ENCODE data around the gene SERINC3. TPM values are rescaled to one million over a fixed set of nuclear protein-coding genes. Genes with fewer than 3 reads are reported as not detected.

Gene SERINC3
- polyA plus RNA-seq, 1 donor (not counting 4 experiments of a cell fraction or from before 2014, with no cell fraction given): 118 TPM

DNA sequence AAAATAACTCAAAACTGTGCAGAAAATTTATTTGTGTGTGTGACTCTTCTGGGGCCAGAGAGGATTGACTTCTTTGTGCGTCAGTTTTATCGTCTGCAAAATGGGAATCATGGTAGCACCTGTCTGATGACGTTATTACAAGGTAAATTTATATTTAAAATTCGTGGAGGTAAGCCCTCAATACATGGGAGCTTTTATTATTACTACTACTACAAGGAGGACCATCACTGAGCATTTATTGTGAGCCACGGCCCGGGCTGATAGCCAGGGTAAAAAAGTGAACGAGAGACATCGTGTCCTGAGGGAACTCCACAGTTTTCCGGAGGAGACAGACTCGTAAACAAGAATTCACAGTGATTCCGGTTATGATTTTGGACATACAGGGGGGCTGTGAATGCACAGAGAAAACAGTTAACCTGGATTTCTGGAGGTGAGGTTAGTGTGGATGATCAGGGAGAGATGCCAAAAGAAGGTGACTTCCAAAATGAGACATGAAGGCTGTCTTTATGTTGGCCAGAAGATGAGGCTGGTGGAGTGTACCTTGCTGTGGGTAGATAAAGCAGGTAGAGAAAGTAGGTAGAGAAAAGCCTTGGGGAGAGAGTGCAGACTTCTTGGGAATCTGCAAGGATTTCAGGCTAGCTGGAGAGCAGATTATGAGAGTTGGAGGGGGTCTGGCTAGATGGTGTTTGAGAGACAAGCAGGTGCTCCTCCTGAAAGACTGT is 10.6 kb upstream of the SERINC3 start:
- H3K4me2 ChIP-seq (ENCODE audit: control insufficient read depth, extremely low read depth, insufficient read depth, low read depth, low read length): peak overlapping the region; percentile 66
- dilution Hi-C loops (cut with MboI; ENCODE audit: extremely low pct_ligation_motif_present, low sequenced_read_pairs): no loop called here

DNA sequence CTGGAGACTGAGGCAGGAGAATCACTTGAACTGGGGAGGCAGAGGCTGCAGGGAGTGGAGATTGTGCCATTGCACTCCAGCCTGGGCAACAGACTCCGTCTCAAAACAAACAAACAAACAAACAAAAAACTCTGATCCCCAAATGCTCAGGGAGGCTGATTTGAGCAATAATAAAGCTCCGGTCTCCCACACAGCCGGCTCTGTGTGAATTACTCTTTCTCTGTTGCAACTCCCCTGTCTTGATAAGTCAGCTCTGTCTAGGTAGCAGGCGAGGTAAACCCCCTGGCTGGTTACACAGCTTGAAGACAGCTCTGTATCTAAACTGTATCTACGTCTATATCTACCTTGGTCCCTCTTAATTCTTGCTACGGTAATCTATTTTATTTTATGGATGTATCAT is 6.4 kb upstream of the SERINC3 start:
- TF ChIP-seq, protein P1, sequence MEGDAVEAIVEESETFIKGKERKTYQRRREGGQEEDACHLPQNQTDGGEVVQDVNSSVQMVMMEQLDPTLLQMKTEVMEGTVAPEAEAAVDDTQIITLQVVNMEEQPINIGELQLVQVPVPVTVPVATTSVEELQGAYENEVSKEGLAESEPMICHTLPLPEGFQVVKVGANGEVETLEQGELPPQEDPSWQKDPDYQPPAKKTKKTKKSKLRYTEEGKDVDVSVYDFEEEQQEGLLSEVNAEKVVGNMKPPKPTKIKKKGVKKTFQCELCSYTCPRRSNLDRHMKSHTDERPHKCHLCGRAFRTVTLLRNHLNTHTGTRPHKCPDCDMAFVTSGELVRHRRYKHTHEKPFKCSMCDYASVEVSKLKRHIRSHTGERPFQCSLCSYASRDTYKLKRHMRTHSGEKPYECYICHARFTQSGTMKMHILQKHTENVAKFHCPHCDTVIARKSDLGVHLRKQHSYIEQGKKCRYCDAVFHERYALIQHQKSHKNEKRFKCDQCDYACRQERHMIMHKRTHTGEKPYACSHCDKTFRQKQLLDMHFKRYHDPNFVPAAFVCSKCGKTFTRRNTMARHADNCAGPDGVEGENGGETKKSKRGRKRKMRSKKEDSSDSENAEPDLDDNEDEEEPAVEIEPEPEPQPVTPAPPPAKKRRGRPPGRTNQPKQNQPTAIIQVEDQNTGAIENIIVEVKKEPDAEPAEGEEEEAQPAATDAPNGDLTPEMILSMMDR (optimal IDR thresholded peaks at IDR 0.05 in 1 of 3, IDR thresholded peaks at IDR 0.05 in 1 of 3, conservative IDR thresholded peaks at IDR 0.05 in 1 of 3; ENCODE audit: extremely low read depth in 1 of 3, insufficient read depth in 2 of 3, low read length in 3 of 3): no peak
- TF ChIP-seq EZH2 (IDR thresholded peaks at IDR 0.05; ENCODE audit: low read length): no peak
- no peaks in the 10 kb centered on the region for H3K79me2 ChIP-seq (ENCODE audit: control insufficient read depth, insufficient read depth, low read length)
- H3K9me3 ChIP-seq (ENCODE audit: control insufficient read depth, low read depth, low read length): peaks cover 2% of the 10 kb centered on the region
- peaks cover 18% of the 10 kb centered on the region for H3K4me1 ChIP-seq (ENCODE audit: control insufficient read depth, extremely low read depth, insufficient read depth, low read length)
- no peaks in the 10 kb centered on the region for H3K9me1 ChIP-seq (ENCODE audit: control insufficient read depth, extremely low read depth, insufficient read depth, low read length)
- H3K4me2 ChIP-seq (ENCODE audit: control insufficient read depth, extremely low read depth, insufficient read depth, low read depth, low read length): no peak overlapping the region
- no peak overlapping the region for H3K4me3 ChIP-seq (ENCODE audit: control insufficient read depth in 2 of 3, extremely low read depth in 1 of 3, insufficient read depth in 2 of 3, low read depth in 1 of 3, low read length in 3 of 3)
- H3K27me3 ChIP-seq (ENCODE audit: control insufficient read depth, extremely low read depth, insufficient read depth, low read length): no peaks in the 10 kb centered on the region
- no peaks in the 10 kb centered on the region for H4K20me1 ChIP-seq (ENCODE audit: control insufficient read depth, extremely low read depth, insufficient read depth, low read length)
- H2AFZ ChIP-seq (ENCODE audit: control insufficient read depth, low read length): no peak overlapping the region
- FAIRE-seq (no peak), DNase-seq (ENCODE audit: low read depth, low spot score) (no peak)
- H3K9ac ChIP-seq (ENCODE audit: control insufficient read depth, extremely low read depth, insufficient read depth, low read length): no peak overlapping the region
- no peak overlapping the region for H3K27ac ChIP-seq (ENCODE audit: control insufficient read depth, insufficient read depth, low read length)
- H3K36me3 ChIP-seq (ENCODE audit: control insufficient read depth in 2 of 2, extremely low read depth in 1 of 2, insufficient read depth in 2 of 2, low read length in 2 of 2): no peaks in the 10 kb centered on the region
- dilution Hi-C loops (cut with MboI; ENCODE audit: extremely low pct_ligation_motif_present, low sequenced_read_pairs): no loop called here

More for the DNA sequence above, 10.6 kb upstream of the SERINC3 start:
- no peak for TF ChIP-seq EZH2 (IDR thresholded peaks at IDR 0.05; ENCODE audit: low read length)
- TF ChIP-seq, protein P1 (optimal IDR thresholded peaks at IDR 0.05 in 1 of 3, IDR thresholded peaks at IDR 0.05 in 1 of 3, conservative IDR thresholded peaks at IDR 0.05 in 1 of 3; ENCODE audit: extremely low read depth in 1 of 3, insufficient read depth in 2 of 3, low read length in 3 of 3): no peak
- Histone ChIP-seq H3K9me1 (ENCODE audit: control insufficient read depth, extremely low read depth, insufficient read depth, low read length) (no peaks in the 10 kb centered on the region), H3K36me3 (ENCODE audit: control insufficient read depth in 2 of 2, extremely low read depth in 1 of 2, insufficient read depth in 2 of 2, low read length in 2 of 2) (no peaks in the 10 kb centered on the region), H3K27ac (ENCODE audit: control insufficient read depth, insufficient read depth, low read length) (peak overlapping the region; percentile 78), H2AFZ (ENCODE audit: control insufficient read depth, low read length) (peak overlapping the region; percentile 100), H3K4me3 (ENCODE audit: control insufficient read depth in 2 of 3, extremely low read depth in 1 of 3, insufficient read depth in 2 of 3, low read depth in 1 of 3, low read length in 3 of 3) (peak overlapping the region; percentile 62 to 94 (median 80)), H3K4me1 (ENCODE audit: control insufficient read depth, extremely low read depth, insufficient read depth, low read length) (peaks cover 10% of the 10 kb centered on the region), H4K20me1 (ENCODE audit: control insufficient read depth, extremely low read depth, insufficient read depth, low read length) (no peaks in the 10 kb centered on the region), H3K27me3 (ENCODE audit: control insufficient read depth, extremely low read depth, insufficient read depth, low read length) (no peaks in the 10 kb centered on the region), H3K9me3 (ENCODE audit: control insufficient read depth, low read depth, low read length) (no peaks in the 10 kb centered on the region), H3K79me2 (ENCODE audit: control insufficient read depth, insufficient read depth, low read length) (no peaks in the 10 kb centered on the region), H3K9ac (ENCODE audit: control insufficient read depth, extremely low read depth, insufficient read depth, low read length) (peak overlapping the region; percentile 89)
- DNase-seq (ENCODE audit: low read depth, low spot score) (no peak), FAIRE-seq (no peak)
